NK-92 (cell line): Measurements from ENCODE around the gene LYPD1.

ENCODE experiments used
- DNase-seq: peaks from one replicate; lab custom pipeline; 2025; ENCODE audit not compliant: unreplicated experiment; lab: John Stamatoyannopoulos, UW

LYPD1 gene

DNA sequence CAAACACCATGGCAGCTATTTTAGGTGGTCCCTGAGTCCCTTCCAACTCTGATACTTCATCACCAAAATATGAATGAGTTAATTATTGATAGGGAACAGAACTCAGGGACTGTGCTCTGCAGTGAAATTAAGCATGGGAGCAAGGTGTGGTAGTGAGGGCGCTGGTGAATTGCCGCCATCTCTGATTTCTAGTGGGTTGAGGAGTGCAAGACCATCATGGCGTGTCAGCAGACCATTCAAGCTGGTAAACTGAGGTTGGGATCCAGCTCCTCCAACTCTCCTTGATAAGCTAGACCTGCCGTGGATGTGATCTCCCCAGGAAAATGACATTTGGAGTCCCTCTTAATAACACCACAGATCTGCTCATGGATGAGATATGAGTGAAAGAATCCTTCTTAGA, 70.4 kb downstream of the LYPD1 start:
- DNase-seq, result no peak

DNA sequence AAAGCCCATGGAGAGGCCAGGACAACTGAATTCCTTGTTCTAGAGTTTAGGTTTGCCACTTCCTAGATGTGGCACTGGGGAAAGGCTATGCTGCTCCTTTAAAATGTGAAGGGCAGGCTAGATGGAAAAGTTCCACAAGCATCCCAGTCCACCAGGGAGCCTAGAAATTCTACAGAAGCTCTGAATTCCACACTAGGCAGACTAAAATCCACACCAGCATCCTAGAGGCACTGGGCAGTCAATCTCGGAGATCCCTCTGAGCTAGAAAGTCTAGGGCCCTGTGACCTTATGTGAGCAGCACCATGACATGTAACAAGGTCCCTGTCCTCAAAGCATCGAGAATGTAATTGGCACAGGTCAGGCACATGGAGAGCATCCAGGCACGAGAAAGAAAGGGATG, 71.5 kb downstream of the LYPD1 start:
- DNase-seq, result no peak

DNA sequence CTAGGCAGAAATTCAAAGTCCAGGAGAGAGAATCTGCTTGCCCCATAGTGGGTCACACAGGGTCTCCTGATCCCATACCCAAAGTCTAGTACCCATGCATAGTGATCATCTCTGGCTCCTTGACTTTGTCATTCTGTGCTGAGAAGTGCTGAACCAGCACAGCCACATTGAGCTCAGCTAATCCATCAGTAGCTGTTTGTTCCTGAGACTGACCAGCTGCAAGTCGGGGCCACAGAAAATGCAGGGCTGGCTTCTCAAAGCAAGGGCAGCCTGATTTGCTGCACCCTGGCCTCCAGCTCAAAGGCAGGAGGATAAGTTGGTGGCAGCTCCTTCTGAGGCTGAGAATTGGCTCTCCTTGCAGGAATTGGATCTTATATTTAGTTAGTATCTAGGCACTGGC, 72.2 kb downstream of the LYPD1 start:
- no peak for DNase-seq

DNA sequence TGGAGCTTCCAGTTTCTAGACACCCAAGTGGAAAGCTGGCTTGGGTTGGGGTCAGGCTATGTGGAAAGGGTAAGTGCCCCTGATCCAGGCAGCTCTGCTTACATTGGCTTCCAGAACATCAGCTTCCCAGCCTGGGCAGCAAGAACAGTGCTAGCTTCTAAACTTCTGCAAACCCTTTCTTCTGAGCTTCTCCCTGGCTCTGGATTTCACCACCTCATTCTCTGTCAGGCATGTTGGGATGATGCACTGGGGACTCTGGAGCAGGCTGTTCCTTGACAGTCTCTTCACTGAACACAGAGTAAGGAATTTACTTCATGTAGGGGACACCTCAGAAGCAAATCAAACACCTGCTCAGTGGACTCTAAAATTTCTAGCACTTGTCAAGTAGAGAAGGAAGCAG, 72.8 kb downstream of the LYPD1 start:
- DNase-seq, result no peak

DNA sequence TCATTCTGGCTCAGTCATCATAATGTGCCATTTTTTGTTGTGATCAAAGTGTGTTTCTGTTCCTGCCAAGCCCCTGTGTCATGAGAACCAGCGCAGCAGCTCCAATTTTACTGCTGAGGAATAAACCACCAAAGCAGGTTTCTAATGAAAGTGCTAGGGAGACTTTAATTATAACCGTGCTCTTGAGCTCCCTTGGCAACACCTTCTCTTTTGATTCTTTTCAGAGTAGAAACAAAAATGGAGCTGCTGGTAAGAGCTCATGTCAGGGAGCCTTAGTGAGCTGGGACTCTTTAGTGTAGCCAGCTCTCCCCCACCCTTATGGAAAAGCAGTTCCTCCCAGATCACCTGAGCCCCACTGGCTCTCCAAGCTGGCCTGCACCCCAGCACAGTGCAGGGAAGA, 74.3 kb downstream of the LYPD1 start:
- DNase-seq, result no peak

DNA sequence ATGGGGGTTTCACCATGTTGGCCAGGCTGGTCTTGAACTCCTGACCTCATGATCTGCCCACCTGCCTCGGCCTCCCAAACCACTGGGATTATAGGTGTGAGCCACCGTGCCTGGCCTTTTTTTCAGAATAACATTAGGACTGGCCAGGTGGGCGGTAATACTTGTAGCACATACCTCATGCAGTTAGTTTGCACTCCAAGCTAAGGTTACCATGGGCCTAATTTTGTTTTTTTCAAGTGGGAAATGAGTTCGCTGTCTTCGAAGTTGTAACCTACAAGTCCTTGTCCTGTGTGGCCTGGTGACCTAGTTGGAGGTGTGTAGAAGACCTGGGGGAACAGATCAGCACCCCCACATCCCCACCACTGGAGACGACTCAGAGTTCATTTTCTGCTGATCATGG, 74.8 kb downstream of the LYPD1 start:
- DNase-seq, result no peak
